Keratinocyte (primary cell): Measurements from ENCODE around the gene ZNF653. TPM values are rescaled to one million over a fixed set of nuclear protein-coding genes. Genes with fewer than 3 reads are reported as not detected.

Source experiments
- DNase-seq: peaks from one replicate; pipeline ENCODE4 v3.0.0-alpha.2; 2011; ENCODE audit warnings: low read depth, missing footprints, low spot score
- FAIRE-seq: peaks from 2 replicates; lab custom pipeline; 2011; peaks lifted over from hg19 to GRCh38; lab: Jason Lieb, UNC
- H2AFZ ChIP-seq: 2 replicates; pipeline ENCODE4 v1.6.0; 2012; ENCODE audit warnings: low read length, control low read depth, inconsistent platforms; ENCODE audit not compliant: control insufficient read depth
- H3K27ac ChIP-seq: 2 replicates; pipeline ENCODE4 v1.5.1; 2011; ENCODE audit warnings: low read length; ENCODE audit not compliant: control insufficient read depth, insufficient read depth
- H3K27me3 ChIP-seq: 3 replicates; pipeline ENCODE4 v1.6.0; 2011; ENCODE audit warnings: low read length; ENCODE audit not compliant: control insufficient read depth, insufficient read depth; ENCODE audit errors: extremely low read depth
- H3K36me3 ChIP-seq, 2 experiments: 2 replicates in 1 of 2; 3 replicates in 1 of 2; pipeline ENCODE4 v1.5.1; 2011; ENCODE audit warnings: low read length in 2 of 2, mild to moderate bottlenecking in 1 of 2; ENCODE audit not compliant: control insufficient read depth in 2 of 2, insufficient read depth in 2 of 2; ENCODE audit errors: extremely low read depth in 1 of 2
- H3K4me1 ChIP-seq: 3 replicates; pipeline ENCODE4 v1.5.1; 2011; ENCODE audit warnings: low read length; ENCODE audit not compliant: control insufficient read depth, insufficient read depth; ENCODE audit errors: extremely low read depth
- H3K4me2 ChIP-seq: 3 replicates; pipeline ENCODE4 v1.6.0; 2011; ENCODE audit warnings: low read depth, low read length; ENCODE audit not compliant: control insufficient read depth, insufficient read depth; ENCODE audit errors: extremely low read depth
- H3K4me3 ChIP-seq, 3 experiments: fragments of 200-600 bp in 1 of 3; sonication (generic) in 1 of 3; 2 replicates in 2 of 3; 3 replicates in 1 of 3; pipeline ENCODE4 v1.5.1; 2011 to 2016; ENCODE audit warnings: low read length in 3 of 3, mild to moderate bottlenecking in 3 of 3, control low read depth in 2 of 3, inconsistent platforms in 1 of 3, low read depth in 1 of 3, mixed read lengths in 1 of 3, mixed run types in 1 of 3, moderate library complexity in 1 of 3; ENCODE audit not compliant: control insufficient read depth in 2 of 3, insufficient read depth in 2 of 3; ENCODE audit errors: extremely low read depth in 1 of 3
- H3K79me2 ChIP-seq: 2 replicates; pipeline ENCODE4 v1.6.0; 2012; ENCODE audit warnings: low read length; ENCODE audit not compliant: control insufficient read depth, insufficient read depth
- H3K9ac ChIP-seq: 3 replicates; pipeline ENCODE4 v1.6.0; 2011; ENCODE audit warnings: low read length; ENCODE audit not compliant: control insufficient read depth, insufficient read depth; ENCODE audit errors: extremely low read depth
- H3K9me1 ChIP-seq: 3 replicates; pipeline ENCODE4 v1.6.0; 2011; ENCODE audit warnings: low read length; ENCODE audit not compliant: control insufficient read depth, insufficient read depth; ENCODE audit errors: extremely low read depth
- H3K9me3 ChIP-seq: 2 replicates; pipeline ENCODE4 v1.5.1; 2012; ENCODE audit warnings: low read depth, low read length; ENCODE audit not compliant: control insufficient read depth
- H4K20me1 ChIP-seq: 3 replicates; pipeline ENCODE4 v1.6.0; 2011; ENCODE audit warnings: low read length; ENCODE audit not compliant: control insufficient read depth, insufficient read depth; ENCODE audit errors: extremely low read depth
- CTCF ChIP-seq, 3 experiments: IDR thresholded peaks in 1 of 3; conservative IDR thresholded peaks in 1 of 3; optimal IDR thresholded peaks in 1 of 3; 2 replicates in 2 of 3; 3 replicates in 1 of 3; pipeline versions ENCODE3 to v1.5.1; 2011; ENCODE audit warnings: low read length in 3 of 3, mild to moderate bottlenecking in 3 of 3, moderate library complexity in 2 of 3, control low read depth in 1 of 3, inconsistent platforms in 1 of 3; ENCODE audit not compliant: insufficient read depth in 2 of 3; ENCODE audit errors: extremely low read depth in 1 of 3
- EZH2 ChIP-seq: IDR thresholded peaks from one replicate; pipeline ENCODE4 v1.6.1; 2012; ENCODE audit warnings: inconsistent platforms, mild to moderate bottlenecking, low read length, moderate library complexity
- dilution Hi-C: fragments of 300-500 bp; cut with MboI; formaldehyde crosslinking; loops from one replicate; pipeline ENCODE4 v1.7.0; 2020; ENCODE audit warnings: low sequenced_read_pairs; ENCODE audit not compliant: extremely low pct_ligation_motif_present
- polyA plus RNA-seq, 5 experiments: library from polyadenylated mRNA; depleted of rRNA in 3 of 5; stranded (reverse) in 3 of 5; stranded (forward) in 1 of 5; unstranded in 1 of 5; fragments of >200 nt; gene quantifications; 1 replicate in 1 of 5; 2 replicates in 3 of 5; 3 replicates in 1 of 5; pipeline versions ENCODE4 v1.2.1 to v1.2.3, GENCODE V29; 2011 to 2012; ENCODE audit warnings: missing spikeins in 2 of 5, low read depth in 1 of 5, low replicate concordance in 1 of 5

Gene ZNF653
- polyA plus RNA-seq, 1 donor (not counting 4 experiments of a cell fraction or from before 2014, with no cell fraction given) = 3.8 TPM

GRCh38 chr19:11535792-11536595 is 30.4 kb upstream of the ZNF653 start:
- TF ChIP-seq EZH2 = no peak
- TF ChIP-seq CTCF (optimal IDR thresholded peaks at IDR 0.05 in 1 of 3, IDR thresholded peaks at IDR 0.05 in 1 of 3, conservative IDR thresholded peaks at IDR 0.05 in 1 of 3; ENCODE audit: extremely low read depth in 1 of 3, insufficient read depth in 2 of 3, low read length in 3 of 3) = peak; percentile 62 to 84 (median 77)
- Histone ChIP-seq H4K20me1 (no peaks in the 10 kb centered on the region), H3K9me3 (no peaks in the 10 kb centered on the region), H2AFZ (peak overlapping the region; percentile 49), H3K27me3 (peaks cover 12% of the 10 kb centered on the region), H3K36me3 (no peaks in the 10 kb centered on the region), H3K4me3 (peak overlapping the region in 1 of 3 experiments; percentile 29), H3K4me1 (peaks cover 14% of the 10 kb centered on the region), H3K9ac (peak overlapping the region; percentile 1), H3K79me2 (no peaks in the 10 kb centered on the region), H3K4me2 (peak overlapping the region; percentile 62), H3K27ac (peak overlapping the region; percentile 22), H3K9me1 (no peaks in the 10 kb centered on the region)
- FAIRE-seq = no peak
- DNase-seq = no peak
- dilution Hi-C loops = no loop called here

- H2AFZ ChIP-seq = no peak overlapping the region
- TF ChIP-seq CTCF (optimal IDR thresholded peaks at IDR 0.05 in 1 of 3, IDR thresholded peaks at IDR 0.05 in 1 of 3, conservative IDR thresholded peaks at IDR 0.05 in 1 of 3; ENCODE audit: extremely low read depth in 1 of 3, insufficient read depth in 2 of 3, low read length in 3 of 3) = no peak
- no peak for TF ChIP-seq EZH2
- FAIRE-seq = no peak
These were observed 29.3 kb upstream of the ZNF653 start for GRCh38 chr19:11534948-11535347.

More at GRCh38 chr19:11534948-11535347, 29.3 kb upstream of the ZNF653 start:
- Histone ChIP-seq H3K27ac (no peak overlapping the region), H3K4me3 (no peak overlapping the region), H3K9me1 (no peaks in the 10 kb centered on the region), H3K4me1 (peaks cover 14% of the 10 kb centered on the region), H3K36me3 (no peaks in the 10 kb centered on the region), H3K79me2 (no peaks in the 10 kb centered on the region), H3K4me2 (no peak overlapping the region), H3K27me3 (peaks cover 5% of the 10 kb centered on the region), H3K9me3 (no peaks in the 10 kb centered on the region), H4K20me1 (no peaks in the 10 kb centered on the region), H3K9ac (no peak overlapping the region)
- DNase-seq = no peak
- dilution Hi-C loops = no loop called here
